GM18858 (cell line): Measurements from ENCODE around the gene COX5B.

Experiments used
- ATAC-seq: cut with Tn5 transposase; IDR thresholded peaks from one replicate; pipeline ENCODE4 v1.9.1; 2021; ENCODE audit not compliant: unreplicated experiment

The COX5B gene

DNA sequence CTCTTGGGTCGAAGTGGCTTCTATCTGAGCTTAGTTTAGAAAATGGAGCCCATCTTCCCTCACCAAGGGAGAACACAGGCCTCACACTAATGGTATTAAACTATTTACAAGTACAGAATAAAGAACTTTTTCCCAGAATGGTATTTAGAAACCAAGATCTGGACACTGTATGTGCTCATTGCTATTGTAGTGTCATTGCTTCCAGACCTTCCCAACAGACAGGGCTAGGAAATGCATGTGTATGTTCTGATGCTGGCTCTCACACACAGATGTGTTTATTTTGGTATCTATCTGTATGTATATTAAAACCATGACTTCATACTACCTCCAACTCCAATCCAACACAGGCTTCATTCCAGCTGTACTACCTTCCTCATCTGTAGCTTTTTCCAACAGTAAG lies 8.0 kb downstream of the COX5B start:
- ATAC-seq = no peak

DNA sequence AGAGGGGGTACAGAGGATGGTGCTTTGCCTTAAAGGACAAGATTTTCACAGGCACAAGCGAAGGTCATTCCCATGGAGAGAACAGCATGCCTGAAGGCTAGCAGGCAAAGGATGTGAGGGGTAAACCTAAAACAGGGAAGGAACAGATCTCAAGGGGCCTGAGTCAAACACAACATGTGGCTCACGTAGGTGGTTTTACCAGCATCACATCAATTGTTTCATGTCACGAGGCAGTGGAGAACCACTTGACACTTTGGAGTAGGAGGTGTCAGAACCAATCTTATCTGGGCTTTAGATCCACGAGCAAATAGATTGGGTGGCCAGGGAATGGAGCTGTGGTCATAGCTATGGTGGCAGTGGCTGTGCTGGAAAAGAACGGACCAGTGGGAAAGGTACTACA lies 8.4 kb downstream of the COX5B start:
- no peak for ATAC-seq

DNA sequence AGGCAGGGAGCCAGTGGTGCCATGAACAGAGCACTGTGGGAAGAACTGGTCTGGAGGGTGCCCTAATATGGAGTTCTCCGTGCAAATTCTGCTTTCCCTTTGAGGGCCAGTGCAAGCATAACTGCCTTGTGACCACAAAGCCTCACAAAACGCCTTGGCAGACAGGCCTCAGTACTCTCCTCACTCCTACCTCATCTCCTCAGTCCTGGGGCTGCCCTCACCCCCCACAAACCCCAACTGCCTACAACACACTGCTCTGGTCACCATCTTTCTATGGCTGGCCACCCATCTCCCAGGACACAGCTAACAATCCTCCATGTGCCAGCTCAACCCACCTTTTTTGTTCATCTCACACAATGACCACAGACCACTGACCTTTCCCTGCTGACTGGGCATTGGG lies 8.9 kb downstream of the COX5B start:
- ATAC-seq = no peak

DNA sequence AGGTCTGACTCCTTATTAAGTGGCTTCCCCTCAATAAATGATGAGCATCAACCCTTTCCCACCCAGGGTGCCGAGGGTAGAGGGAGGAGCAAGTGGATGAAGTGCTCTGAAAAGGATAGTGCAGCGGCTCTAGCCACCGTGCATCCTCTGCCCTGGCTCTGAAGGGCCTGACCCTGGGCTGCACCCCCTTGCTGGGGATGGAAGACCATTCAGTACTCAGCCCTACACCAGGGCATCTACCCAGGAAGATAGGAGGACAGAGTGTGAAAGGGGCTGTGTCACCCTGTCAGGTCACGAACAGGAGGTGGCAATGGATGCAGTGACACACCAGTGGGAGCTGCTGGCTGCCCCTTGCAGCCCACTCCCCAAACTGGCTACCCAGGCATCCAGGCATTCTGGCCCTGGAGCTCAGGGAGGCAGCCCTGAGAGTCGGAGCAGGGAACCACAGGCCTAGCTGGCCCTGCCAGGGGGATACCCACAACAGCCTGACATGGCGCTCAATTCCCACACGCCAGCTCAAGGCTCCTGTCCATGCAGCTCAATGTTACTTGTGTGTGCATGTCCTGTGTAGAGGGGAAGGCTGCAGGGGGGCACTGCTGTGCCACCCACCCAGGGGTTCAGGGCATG lies 10.4 kb downstream of the COX5B start:
- ATAC-seq = no peak

DNA sequence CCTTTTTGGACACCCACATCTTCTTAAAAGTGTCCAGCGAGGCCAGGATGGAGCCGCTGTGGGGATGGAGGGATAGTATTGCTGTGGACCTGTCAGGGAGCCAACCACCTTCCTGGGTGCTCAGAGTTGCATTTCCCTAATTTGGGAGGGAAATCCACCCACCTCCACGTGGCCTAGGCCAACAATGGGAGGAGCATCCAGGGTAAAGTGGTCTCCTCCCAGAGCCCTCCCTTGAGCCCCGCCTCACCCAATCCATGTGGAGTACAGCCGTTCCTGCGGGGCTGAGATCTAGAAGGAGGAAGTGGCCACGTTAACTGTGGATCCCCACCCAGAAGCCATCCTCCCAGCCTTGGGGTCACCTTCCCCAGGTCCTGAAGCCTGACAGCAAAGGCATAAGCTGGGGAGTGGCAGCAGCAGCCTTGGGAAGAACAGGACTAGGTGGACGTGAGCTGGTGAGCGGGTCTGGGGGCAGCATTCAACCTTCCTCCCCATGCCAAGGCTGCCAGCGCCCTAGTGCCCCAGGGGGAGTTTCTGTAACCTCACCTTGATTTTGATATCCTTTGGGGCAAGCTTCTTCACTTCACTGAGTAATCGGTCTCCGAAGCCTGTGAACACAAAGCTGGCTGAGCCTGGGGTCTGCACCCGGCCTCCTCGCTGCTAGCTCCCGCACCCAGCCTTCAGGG lies 11.2 kb downstream of the COX5B start:
- no peak for ATAC-seq

DNA sequence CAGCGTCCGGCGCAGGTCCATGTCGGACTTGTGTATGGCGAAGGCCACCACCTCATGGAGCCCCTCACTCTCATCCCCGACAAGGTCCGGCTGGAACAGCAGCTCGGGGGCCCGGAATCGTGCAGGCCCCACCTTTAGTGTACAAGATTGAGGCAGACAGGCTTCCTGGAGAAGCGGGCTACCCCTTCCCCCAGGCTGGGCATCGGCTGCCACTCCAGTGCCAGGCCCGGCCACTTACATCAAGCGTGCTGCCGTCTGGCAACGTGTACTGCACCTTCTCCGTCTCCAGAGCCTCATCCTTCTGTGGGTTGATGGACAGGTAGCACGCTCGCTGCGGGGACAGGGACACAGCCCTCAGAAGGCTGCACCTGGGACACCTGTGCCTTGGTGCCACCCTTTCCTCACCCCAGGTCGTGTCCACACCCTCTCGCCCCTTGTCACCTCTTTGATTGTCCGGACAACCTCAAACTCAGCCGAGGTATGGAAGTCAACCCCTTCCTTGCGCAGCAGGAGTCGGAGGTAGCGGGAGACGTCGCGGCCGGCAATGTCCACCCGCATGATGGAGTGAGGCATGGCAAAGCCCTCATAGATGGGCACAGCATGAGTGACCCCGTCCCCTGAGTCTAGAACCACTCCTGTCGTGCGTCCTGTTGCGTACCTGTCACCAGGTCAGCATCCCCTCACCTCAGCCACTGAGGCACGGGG lies 12.3 kb downstream of the COX5B start:
- no peak for ATAC-seq

DNA sequence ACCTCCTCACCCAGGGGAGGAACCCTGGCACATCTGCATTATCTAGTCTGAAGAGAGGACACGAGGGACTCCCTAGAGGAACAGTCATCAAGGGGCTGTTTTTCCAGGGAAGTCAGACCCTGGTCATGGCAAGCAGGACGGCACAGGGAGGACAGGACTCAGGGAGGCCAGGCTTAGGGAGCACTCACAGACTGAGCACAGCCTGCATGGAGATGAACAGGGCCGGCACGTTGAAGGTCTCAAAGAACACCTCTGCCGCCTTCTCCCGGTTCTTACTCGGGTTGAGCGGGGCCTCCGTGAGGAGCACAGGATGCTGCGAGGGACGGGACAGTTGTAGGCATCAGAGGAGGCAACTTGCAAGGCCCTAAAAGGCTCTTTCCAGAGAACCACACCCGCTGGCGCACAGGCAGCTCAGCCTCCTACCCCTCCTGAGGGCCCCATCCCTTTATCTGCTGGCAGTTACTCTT lies 12.9 kb downstream of the COX5B start:
- ATAC-seq = no peak

DNA sequence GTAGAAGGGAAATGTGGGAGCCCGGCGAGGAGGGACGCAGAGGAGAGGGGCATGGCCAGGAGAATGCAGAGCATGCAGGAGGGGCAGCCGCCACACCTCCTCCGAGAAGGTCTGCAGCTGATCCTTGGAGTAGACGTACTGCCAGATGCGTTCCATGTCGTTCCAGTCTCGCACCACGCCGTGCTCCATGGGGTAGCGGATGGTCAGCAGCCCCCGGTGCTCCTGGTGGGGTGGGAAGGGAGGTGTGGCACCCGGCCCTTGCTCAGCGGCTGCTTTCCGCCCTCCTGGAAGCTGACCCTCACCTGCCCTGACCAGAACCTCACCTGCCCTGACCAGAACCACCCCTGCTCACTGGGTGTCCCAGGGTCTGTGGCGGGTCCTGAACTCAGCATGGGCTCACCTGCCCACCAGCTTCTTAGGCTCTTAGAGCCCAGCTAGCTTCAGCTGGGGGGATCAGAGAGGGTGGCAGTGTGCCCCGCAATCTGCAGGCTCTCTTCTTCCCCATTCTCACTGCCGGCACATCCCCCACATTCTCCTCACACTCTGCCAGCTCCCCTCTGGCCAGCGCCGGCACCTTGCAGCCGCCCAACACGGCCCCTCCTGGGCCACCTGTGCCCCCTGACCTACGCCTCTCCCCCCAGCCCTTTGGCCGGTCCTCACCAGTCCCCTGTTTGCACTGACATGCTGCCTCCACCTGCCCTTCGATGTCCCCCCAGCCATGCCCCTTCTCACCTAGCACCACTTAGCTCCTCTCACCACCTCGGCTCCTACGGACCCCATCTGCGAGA lies 13.6 kb downstream of the COX5B start:
- ATAC-seq = no peak

DNA sequence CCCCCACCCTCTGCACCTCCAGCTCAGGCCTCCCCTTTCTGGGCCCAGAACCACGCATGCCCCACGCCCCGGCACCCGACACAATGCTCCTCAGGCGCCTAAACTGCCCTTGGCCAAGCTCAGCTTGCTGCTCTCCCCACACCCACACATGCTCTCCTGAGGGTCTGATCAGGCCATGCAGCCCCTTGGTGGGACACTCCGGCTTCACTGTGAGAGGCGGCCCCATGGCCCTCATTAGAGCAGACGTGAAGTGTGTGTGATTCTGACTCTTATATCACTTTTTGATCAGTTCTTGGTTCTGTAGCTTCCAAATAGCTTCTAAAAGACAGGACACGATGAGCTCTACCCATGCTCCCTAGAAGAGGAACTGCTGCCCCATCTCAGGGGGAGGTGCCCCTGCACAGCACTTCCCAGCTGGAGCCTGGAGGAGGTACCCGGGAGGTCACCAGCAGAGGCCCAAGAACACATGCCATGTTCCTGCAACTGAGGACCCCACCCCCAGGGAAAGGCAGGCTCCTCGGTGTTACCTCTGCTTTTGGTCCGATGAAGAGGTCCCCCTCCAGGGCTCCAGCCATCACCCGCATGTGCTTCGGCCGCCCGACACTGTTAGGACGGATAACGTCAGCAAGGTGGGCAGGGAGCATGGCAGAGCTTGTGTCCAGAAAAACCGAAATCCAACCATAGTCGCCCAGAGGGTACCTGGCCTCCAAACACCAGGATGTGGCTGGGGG lies 14.3 kb downstream of the COX5B start:
- ATAC-seq = no peak

DNA sequence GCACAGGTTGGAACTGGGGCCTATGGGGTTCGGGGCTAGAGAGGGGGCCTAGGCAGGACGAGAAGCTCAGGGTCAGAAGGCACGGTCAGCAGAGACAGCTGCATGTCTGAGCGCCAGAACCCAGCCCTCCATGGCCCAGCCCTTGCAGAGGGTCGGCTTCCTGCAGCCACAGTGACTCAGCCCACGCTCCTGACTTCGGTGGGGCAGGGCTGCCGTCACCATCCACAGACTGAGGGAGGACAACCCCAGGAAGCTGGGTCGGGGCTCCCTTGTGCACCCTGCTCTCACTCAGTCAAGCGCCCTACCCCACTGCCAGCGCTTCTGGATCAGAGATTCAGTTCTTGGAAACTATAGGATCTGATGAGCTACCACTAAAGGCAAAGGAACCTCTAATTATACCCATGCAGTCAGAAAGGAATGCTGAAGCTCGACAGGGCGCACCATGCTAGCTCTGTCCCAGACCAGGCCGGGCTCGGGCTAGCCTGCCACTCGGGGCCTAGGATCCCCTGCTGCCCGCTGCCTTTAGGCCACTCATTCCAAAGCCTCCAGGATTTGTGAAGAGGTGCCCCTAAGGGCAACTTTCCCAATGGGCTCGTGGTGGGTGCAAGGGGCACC lies 15.0 kb downstream of the COX5B start:
- ATAC-seq = no peak

DNA sequence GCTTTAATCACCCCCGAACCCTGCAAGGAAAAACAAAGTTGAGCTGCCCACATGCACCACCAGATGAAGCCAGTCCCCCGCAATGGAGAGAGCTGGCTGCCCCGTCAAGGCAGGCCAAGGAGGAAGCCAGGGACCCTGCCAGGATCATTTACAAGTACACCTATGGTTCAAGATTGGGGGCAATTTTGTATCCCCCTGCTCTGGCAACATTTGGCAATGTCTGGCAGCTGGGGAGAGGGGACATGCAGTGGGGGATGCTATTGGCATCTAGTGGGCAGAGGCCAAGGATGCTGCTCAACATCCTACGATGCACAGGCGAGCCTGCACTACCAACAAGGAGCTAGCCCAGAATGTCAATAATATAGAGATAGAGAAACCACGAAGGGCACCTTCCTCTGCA lies 16.1 kb downstream of the COX5B start:
- no peak for ATAC-seq

DNA sequence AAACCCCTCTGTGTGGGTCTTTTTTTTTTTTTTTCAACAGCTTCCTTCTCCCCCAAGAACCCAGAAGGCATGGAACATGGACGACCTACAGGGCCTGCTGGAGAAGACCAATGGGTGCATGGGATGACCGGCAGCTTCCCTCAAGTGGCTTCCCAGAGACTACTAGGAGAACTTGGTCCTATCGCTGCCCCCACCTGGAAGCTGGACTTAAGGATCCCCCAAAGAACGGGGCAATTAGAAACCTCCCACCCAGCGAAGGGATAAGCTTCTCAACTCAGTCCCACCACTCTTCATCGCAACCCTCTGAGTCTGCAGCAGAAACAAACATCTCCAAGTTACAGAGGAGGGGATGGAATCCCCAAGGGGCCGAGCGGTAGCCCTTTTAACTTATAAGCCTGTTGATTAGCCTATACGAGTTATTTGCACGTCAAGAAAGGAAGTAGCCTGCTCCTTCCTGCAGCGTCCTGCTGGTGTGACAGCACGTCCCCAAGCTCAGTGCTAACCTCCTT lies 16.6 kb downstream of the COX5B start:
- no peak for ATAC-seq

DNA sequence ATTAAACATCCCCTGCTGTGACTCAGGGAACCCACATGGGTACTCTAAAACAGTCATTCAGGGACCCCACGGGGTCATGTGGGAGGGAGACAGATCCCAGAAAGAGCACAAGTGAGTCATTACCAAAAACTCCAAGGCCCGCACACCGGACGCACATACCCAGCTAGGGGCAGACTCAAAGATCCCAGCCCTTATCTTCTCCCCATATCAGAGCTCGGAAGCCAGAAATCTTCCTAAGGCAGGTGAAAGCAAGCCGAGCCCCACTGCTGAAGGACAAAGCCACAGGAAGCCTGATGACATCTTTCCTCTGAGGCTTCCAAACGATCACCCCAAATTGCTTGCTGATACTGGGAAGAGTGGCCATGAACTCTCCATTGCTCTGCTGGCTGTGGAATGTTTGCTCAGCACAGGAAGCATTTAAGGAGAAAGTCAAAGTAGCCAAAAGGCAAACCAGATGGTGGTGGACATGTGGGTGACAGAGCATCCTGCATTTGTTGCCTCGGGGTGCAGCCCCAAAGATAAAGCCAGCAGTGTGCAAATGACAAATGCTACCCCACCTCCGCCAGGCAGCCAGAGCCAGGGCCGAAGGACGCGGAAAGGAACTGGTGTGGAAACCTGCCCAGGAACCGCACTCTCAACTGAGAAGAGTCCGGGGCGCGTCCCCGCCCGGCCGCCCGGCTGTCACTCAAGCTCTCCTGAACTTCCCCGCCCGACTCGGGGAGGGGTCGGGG lies 17.2 kb downstream of the COX5B start:
- peak; percentile 23 for ATAC-seq

DNA sequence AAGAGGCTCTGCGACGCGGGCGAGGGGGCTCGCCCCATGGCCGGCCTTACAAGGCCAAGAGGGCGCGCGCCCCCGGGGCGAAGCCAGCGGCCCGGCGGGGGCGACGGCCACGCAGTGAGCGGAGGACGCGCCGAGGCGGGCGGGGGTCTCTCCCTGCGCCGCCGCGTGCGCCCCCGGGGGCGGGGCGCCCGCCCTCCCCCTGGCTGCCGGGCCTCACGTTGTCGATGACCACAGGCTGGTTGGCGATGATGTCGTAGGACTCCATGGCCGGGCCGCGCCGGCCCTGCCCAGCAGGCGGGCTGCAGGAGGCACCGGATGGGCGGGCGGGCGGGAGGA lies 17.7 kb downstream of the COX5B start:
- ATAC-seq = no peak

DNA sequence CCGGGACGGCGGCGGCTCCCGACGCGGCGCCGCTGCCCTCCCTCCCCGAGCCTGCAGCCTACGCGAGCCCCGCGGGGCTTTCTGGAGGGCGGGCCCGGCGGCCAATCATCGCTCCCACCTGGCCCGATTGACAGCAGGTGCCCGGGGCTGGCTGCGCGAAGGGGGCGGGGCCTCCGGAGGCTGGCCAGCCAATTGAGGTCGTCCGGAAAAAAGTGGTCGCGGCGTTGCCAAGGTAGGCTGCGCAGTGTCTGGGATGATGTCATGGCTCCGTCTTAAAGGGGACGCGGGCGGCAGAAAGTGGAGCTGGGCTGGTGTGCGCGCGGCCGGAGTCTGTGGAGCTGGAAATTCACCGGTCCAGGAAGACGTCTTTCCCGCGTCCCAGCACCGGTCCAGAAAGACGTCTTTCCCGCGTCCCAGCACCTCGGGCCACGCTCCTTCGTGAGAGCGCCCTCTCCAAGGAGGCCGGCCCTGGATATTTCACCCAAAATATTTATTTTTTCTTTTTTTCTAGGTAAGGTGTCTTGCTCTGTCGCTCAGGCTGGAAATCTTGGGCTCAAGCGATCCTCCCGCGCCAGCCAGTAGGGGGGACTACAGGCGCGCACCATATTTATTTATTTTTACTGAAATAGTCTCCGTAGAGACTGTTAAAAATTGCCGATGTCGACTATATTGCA lies 18.2 kb downstream of the COX5B start, which contains the start of gene ACTR1B:
TSS of gene ACTR1B (minus strand) at position 83 of the 674 bp plus-strand sequence. CDS start 154 bp downstream, outside the sequence.
- ATAC-seq = peak; percentile 89

DNA sequence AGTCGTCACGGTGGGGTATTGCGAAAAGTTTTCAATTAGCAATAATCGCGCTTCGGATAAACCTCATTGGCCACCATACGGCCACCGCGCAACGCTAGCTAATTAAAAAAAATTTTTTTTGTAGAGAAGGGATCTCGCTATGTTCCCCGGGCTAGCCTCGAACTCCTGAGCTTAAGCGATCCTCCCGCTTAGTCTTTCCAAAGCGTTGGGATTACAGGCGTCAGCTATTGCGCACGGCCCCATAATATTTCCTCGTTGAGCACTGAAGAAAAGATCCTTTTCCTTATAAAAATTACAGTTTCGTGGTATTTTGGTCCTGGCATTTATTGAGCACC lies 18.7 kb downstream of the COX5B start:
- no peak for ATAC-seq

DNA sequence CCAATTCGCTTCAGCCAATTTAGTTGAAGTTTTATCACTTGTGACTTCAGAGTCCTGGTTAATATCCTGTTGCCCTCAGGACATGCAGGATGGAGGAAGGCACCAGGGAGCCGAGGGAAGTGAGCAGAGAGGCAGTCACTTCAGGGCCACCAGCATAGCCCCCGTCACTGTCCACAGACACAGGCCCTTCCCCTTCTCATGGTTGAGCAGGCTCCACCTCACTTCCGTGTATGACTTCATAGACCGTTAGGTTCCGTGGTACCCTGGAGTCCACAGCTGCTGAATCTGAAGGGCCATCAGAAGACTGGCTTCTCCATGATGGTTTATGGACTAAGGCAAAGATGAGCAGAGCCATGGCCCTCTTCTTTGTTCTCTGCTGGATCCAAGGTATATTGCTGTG lies 23.6 kb downstream of the COX5B start, which contains the start of gene C2orf92:
TSS of gene C2orf92 (plus strand) at position 266 of the 400 bp plus-strand sequence. CDS start at position 342, 76 bp downstream.
- no peak for ATAC-seq

DNA sequence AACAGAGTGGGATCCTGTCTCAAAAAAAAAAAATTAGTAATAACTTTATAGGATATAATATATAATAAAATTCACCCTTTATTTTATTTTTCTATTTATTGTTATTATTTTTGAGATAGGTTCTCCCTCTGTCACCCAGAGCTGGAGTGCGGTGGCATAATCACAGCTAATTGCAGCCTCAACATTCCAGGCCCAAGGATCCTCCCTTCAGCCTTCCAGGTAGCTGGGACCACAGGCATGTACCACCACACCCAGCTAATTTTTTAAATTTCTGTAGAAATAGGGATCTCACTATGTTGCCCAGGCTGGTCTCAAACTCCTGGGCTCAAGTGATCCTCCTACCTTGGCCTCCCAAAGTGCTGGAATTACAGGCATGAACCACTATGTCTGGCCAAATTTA lies 24.6 kb downstream of the COX5B start:
- no peak for ATAC-seq

DNA sequence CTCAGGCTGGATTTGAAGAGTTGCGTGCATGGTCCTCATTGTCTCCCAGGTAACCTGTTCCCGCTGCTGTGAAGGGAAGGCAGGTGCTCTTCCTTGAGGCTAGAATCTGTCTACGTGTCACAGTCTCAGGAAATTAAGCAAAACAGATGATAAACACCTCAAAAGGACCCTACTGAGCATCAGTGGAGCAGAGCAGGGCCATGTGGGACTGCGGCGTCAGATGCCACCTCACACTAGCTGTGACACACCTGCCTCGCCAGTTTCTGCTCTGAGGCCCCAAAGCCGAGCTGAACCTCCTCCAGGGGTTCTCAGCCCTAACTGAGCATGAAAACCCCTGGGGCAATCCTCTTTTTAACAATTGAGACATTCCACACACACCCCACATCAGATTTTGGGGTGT lies 25.7 kb downstream of the COX5B start:
- ATAC-seq = no peak
